ENCODE results near the gene LDLRAD4.

LDLRAD4 gene

DNA sequence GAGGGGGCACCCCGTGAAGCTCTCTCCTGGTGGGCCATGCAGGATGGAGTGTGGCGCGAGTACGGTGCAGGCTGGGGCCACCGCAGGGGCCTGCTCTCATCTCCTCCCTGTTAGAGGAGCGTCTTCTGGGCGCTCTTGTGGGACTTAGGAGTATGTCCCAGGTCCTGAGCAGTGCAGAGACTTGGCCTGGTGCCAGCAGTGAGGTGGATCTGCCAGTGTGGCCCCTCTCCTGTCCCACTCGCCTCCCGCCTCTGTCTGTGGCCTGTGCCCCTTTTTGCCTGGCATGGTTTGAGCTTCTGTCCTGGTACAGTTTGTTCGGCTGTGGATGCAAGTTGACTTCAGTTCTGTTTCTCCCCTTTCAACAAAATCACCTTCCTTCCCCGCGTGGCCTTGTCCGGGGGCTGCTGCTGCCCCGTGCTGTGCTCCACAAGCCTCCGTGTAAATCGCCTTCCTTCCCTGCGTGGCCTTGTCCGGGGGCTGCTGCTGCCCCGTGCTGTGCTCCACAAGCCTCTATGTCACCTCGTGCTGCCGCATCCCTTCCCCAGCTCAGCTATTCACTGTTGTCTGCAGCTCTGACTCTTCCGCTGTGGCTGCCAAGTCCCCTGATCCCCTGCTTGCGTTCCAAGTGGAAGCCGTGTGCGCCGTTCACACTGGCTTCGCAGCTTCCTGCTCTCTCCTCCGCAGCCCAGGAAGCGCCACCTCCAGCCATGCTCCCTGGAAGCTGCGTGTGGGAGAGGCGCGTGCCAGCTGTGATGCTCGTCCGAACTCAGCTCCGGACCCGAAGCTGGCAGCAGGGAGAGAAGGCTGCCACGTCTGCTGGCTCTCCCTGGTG, 13.7 kb downstream of the LDLRAD4 start:
- no peak for DNase-seq

DNA sequence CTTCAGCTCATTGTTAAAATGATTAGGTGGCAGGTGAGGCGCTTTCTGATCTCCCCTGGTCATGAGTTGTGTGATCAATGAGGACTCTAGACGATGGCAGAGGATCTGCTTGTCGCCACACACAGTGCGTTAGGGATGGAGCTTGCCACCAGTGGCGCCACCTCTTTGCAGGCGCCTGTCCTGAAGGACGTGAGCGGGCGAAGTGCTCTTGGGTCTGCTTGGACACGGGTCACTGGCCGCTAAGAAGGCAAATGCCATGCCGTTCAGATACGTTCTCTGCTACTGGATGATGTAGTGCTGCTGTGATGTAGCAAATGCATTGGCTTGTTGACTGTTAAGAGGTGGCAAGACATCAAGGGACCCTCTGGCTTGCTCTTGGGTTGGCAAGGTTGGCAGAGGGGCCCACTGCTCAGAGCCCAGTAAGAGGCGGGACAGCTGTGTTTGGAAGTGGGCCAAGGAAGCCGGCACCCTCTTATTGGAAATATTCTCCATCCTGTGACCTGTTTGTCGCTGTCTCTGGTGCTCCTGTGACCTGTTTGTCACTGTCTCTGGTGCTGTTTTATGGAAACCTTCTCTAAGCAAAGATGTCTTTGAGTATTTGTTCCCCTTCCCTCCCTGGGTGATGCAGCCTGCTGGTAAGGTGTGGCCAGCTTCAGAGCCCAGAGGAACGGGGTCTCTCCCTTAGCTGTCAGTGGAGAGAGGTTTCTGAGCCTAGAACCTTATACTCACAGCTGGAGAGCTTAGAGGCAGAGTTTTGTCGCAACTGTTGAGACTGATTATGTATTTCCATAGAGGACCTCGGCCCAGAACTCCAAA, 14.6 kb downstream of the LDLRAD4 start:
- no peak for DNase-seq

GRCh38 chr18:13233787-13234783, 15.5 kb downstream of the LDLRAD4 start:
- DNase-seq: no peak

DNA sequence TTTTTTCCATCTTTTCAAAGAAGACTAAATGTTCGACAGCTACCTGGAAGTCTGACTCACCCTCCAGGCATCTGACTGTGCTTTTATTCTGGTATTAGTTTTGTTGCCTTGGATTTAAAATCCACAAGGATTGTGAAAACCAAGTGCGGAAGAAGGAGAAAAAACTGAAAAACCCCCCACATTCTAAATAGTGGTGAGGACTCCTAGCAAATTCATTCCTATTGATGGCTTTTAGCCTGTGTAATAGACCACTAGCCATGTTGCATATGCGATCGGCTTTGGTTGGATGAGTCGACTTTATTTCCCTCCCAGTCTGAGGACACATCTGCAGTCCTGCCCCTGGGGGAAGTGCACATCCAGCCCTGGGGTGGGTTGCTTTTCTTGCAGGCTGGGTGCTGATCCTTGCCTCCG, 16.9 kb downstream of the LDLRAD4 start:
- DNase-seq: no peak

DNA sequence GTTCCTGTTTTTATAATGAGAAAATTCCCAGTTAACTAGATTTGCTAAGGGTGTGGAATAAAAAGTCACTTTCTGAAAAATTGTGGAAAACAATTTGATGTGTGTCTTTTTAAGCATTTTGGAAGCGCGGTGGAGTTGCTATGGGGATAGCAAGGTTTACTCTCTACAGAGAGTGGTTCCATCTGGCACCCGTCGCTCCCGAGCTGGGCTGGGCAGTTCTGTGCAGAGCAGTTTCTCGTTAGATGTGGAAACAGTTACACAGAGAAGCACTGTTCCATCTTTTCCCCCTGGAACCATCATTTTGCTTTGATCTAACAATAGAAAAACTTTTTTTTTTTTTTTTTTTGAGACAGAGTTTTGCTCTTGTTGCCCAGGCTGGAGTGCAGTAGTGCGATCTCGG, 17.4 kb downstream of the LDLRAD4 start:
- no peak for DNase-seq

DNA sequence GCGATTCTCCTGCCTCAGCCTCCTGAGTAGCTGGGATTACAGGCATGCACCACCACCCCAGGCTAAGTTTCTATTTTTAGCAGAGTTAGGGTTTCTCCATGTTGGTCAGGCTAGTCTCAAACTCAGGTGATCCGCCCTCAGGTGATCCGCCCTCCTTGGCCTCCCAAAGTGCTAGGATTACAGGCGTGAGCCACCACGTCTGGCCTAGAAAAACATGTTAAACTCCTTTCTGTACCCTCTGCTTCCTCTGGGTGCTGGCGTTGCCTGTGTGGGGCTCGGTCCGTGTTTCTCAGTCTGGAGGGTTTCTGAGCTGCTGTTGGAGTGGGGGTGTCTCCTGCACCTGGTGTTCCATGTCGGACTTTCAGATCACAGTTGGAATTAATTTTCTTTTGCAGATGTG, 17.9 kb downstream of the LDLRAD4 start:
- DNase-seq: no peak

DNA sequence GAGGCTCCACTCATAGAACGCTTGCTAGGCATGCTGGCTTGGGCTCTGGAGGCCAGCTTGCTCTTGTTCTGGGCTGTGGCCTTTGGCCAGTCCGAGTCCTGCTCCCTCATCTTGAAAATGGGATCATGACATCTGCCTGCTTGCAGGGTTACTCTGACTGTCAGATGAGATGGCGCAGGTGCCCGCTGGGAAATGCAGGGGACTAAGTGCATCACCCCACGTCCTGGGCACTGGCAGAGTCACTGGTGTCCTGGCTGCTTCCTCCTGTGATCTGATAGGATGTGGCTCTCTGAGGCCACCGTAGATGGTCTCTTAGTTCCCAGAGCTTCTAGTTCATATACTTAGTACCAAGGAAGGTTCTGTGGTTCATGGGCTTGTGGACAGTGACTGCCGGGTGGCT, 18.5 kb downstream of the LDLRAD4 start:
- no peak for DNase-seq

DNA sequence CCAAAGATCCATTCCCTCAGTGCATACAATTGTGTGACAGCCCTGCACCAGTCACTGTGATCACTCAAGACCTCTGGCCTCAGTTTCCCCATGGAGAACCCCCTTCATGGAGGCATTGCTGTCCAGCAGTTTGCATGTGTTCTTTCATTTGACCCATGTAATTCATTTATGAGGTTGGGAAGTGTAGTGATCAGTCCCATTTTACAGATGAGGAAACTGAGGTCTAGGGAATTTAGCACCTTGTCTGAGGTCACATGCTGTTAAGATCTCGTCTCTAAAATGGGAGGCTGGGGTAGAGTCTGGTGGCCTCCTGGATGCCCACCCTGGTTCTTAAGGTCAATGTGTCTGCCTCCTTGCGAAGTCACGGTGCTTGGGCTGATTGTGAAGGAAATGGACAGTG, 19.1 kb downstream of the LDLRAD4 start:
- DNase-seq: no peak

- no peak for DNase-seq
These were observed 20.8 kb downstream of the LDLRAD4 start for GRCh38 chr18:13239171-13239956.

DNA sequence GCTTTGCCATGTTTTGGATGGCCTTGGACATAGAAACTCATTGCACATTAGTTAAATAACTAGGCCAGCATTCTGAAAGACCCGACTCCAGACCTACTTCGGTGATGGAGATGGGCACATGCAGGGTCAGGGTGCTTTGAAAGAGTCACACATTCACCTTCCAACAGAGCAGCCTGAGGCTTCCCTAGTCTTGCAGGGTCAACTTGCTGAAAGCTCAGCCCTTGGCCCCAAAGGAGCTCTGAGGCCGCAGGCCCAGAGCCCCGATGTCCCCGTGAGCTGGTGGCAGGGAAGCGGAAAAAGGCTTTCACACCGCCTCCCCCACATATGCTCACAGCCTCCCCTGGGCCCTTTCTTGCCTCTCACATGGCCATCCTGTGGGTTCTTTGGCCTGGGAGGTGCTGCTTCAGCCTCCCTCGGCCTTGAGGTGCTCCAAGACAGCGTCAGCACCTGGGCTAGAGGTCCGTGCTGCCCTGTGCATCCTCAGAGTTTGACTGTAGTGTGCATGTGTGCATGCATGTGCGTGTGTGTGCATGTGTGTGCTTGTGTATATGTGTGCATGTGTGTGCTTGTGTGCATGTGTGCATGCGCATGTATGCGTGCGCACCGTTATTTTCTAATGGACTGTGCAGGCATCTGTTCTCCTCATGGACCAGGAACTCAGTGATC, 21.6 kb downstream of the LDLRAD4 start:
- no peak for DNase-seq

- DNase-seq: no peak
These were observed 22.7 kb downstream of the LDLRAD4 start for GRCh38 chr18:13241083-13241892.

DNA sequence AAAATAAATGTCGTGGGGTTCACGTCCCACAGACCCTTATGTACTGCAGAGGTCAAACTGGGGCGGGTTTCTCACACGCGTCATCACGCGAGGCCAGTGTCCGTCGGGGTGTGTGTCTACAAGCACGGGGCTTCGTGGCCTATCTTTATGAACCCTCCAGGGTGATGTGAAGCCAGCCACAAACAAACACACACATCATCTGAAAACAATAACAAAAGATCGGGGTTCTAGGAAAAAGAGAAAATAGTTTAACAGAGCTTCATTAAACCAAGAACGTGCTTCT, 23.3 kb downstream of the LDLRAD4 start:
- no peak for DNase-seq

- DNase-seq: no peak
These were observed 24.2 kb downstream of the LDLRAD4 start for GRCh38 chr18:13242797-13243196.

DNA sequence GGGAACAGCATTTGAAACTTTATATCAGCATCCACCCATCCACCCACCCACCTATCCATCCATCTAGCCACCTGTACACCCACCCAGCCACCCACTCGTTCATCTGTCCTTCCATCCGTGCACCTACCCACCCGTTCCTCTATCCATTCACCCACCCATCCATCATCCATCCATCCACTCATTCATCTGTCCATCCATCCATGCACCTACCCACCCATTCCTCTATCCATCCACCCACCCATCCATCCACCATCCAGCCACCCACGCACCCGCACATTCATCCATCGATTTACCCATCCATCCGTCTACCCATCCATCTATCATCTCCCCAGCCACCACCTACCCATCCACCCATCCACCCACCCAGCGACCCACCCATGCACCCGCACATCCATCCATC, 24.8 kb downstream of the LDLRAD4 start:
- DNase-seq: no peak

- no peak for DNase-seq
These were observed 25.6 kb downstream of the LDLRAD4 start for GRCh38 chr18:13244135-13244534.

- no peak for DNase-seq
These were observed 27.0 kb downstream of the LDLRAD4 start for GRCh38 chr18:13245481-13246000.

DNA sequence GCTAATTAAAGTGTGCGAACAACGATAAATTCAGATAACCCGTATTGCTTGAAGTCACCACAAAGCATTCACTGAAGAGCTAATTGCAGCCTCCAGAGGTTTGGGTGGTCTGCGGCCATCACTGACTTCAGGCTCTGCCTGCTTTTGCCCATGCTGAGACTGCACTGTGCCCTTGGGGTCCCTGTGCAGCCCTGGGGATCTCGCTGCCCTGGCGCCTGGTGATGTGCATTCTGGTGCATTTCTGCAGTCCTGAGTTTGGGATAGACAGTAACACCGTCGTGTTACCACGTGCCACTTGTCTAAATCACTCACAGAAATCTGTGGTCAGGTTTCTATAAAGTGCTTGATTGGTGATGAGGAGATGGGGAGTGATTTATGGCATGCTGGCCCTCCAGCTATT, 27.6 kb downstream of the LDLRAD4 start:
- DNase-seq: no peak

- DNase-seq: no peak
These were observed 28.0 kb downstream of the LDLRAD4 start for GRCh38 chr18:13246591-13246990.

DNA sequence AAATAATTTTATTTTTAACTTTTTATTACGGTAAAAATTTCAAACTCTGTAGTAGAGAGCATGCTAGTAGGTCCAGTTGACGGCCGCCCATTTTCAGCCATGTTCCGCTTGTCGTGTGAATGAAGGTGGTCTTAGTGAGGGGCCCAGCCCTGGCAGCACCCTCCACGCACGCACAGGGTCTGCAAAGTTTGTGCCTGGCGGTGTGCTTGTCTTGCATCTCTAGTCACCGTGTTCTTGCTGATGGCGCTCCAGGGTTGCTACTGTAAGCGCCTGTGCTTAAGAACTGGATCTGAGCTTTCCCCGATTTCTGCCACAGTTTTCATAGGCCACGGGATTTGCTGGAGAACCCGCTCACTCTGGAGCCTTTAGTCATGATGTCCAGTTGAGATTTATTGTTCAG, 28.9 kb downstream of the LDLRAD4 start:
- no peak for DNase-seq

DNA sequence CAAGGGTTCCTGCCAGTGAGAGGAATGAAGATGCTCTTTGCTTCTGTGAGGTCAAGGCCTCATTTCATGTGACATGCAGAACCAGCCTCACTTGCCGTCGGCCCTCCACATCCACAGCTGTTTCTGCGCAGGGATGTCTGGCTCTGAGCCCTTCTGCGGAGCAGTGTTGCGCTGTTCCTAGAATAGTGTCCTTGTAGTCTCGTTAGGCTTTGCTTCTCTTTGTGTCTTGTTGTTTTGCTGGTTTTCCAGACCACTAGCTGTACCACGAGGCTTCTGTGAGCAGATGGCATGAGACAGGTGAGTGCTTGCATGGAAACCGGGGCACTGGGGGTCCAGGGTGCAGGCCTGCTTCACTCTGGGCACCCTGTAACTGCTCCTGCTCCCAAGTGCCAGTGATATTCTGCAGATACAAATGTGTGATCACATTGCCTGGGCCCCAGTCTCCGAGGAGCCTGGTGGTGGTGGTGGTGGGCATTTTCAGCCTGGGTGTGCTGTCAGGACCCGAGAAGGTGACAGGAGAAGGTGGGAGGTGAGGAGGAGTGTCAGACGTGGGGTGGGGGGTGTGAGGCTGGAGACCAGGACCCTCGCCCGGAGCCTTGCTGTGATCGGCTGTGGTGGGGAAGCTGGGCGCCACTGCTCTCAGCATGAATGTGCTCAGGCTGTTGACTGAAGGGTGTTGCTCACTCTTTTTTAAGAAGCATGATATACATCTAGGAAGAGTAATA, 34.3 kb downstream of the LDLRAD4 start:
- DNase-seq: no peak

All from CD4-positive, alpha-beta T cell treated with Interleukin-1 beta for 1 hour (primary cell).